Hippocampal formation (tissue), 2 donors: Measurements from ENCODE around the gene ACOX3.
A peak's percentile ranks its signal among the peaks of the same experiment; 100 is the strongest.

Experiments used
- DNase-seq, 2 donors: peaks; one replicate each; lab custom pipeline; 2025; lab: John Stamatoyannopoulos, UW

The ACOX3 gene

GRCh38 chr4:8404791-8405515, 35.6 kb downstream of the ACOX3 start:
- DNase-seq, result no peak

- DNase-seq, result no peak
Observed at GRCh38 chr4:8403976-8404375, 36.5 kb downstream of the ACOX3 start.

- DNase-seq, result peak; percentile 67 to 73
Observed at GRCh38 chr4:8403173-8403753, 37.3 kb downstream of the ACOX3 start.

- DNase-seq, result no peak
Observed at GRCh38 chr4:8402640-8403039, 37.9 kb downstream of the ACOX3 start.

GRCh38 chr4:8402181-8402597, 38.3 kb downstream of the ACOX3 start:
- DNase-seq, result no peak

- no peak for DNase-seq
Observed at GRCh38 chr4:8401665-8402064, 38.9 kb downstream of the ACOX3 start.

GRCh38 chr4:8400632-8401325, 39.7 kb downstream of the ACOX3 start:
- no peak for DNase-seq

- DNase-seq, result no peak
Observed at GRCh38 chr4:8399298-8399697, 41.2 kb downstream of the ACOX3 start.

GRCh38 chr4:8398347-8398746, 42.2 kb downstream of the ACOX3 start:
- DNase-seq, result no peak

GRCh38 chr4:8396762-8397406, 43.6 kb downstream of the ACOX3 start:
- DNase-seq, result no peak

GRCh38 chr4:8395504-8396296, 44.8 kb downstream of the ACOX3 start:
- no peak for DNase-seq

- peak; percentile 42 to 52 for DNase-seq
Observed at GRCh38 chr4:8394806-8395205, 45.7 kb downstream of the ACOX3 start.

GRCh38 chr4:8394061-8394519, 46.4 kb downstream of the ACOX3 start:
- DNase-seq, result peak; percentile 63 to 72

- DNase-seq, result peak; percentile 70 to 78
Observed at GRCh38 chr4:8393593-8394038, 46.9 kb downstream of the ACOX3 start.

GRCh38 chr4:8392591-8393190, 47.8 kb downstream of the ACOX3 start:
- DNase-seq, result no peak

- DNase-seq, result peak; percentile 44 to 63
Observed at GRCh38 chr4:8391972-8392371, 48.6 kb downstream of the ACOX3 start.

GRCh38 chr4:8391071-8391470, 49.5 kb downstream of the ACOX3 start:
- DNase-seq, result peak in 1 of 2 donors; percentile 11

- no peak for DNase-seq
Observed at GRCh38 chr4:8390577-8390976, 49.9 kb downstream of the ACOX3 start.

GRCh38 chr4:8388528-8388870, 52.0 kb downstream of the ACOX3 start:
- no peak for DNase-seq

- no peak for DNase-seq
Observed at GRCh38 chr4:8387615-8388527, 52.7 kb downstream of the ACOX3 start.
